Brain microvascular endothelial cell (primary cell): ENCODE results near the gene ATP9B.

Experiments
- DNase-seq: peaks from one replicate; pipeline ENCODE4 v3.0.0-alpha.2; 2020
- H3K27ac ChIP-seq: fragments of 250-450 bp; sonication (Bioruptor Pico); 2 replicates; pipeline ENCODE4 v1.5.1; 2020; ENCODE audit warnings: mild to moderate bottlenecking, moderate library complexity
- H3K27me3 ChIP-seq: fragments of 250-450 bp; sonication (Bioruptor Pico); replicated peaks from 2 replicates; pipeline ENCODE4 v1.5.1; 2020; ENCODE audit warnings: mild to moderate bottlenecking
- H3K36me3 ChIP-seq: fragments of 250-450 bp; sonication (Bioruptor Pico); replicated peaks from 2 replicates; pipeline ENCODE4 v1.5.1; 2020; ENCODE audit warnings: mild to moderate bottlenecking
- H3K4me3 ChIP-seq: 2 replicates; pipeline ENCODE4 v1.5.1; 2011; ENCODE audit warnings: low read depth, mild to moderate bottlenecking, control low read depth, low read length, moderate library complexity
- in situ Hi-C: cut with HindIII; loops from 2 replicates; pipeline ENCODE4 v1.10.0; 2017; ENCODE audit warnings: low sequenced_read_pairs, low pct_ligation_motif_present
- TF ChIP-seq, protein P1 (sequence below): IDR thresholded peaks from 2 replicates; pipeline ENCODE4 v1.5.1; 2011; ENCODE audit warnings: low read depth, mild to moderate bottlenecking, moderate library complexity, low read length, control low read depth, inconsistent platforms; ENCODE audit errors: missing control alignments

The ATP9B gene

DNA sequence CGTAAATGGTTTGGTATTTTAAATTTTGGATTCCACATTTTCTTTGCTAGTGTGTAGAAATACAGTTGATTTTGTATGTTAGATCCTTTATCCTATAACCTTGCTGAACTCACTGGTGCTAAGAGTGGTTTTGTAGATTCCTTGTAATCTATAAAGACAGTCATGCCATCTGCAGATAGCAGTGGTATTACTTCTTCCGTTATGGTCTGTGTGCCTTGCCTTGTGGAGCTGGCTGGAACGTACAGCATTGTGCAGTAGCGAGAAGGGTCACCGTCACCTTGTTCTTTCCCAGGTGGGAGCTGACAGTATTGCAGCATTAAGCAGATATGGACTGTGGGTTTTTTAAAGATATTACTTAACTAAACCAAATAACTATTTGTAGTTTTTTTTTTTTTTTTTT is 33.7 kb downstream of the ATP9B start:
- H3K36me3 ChIP-seq, result no peaks in the 10 kb centered on the region
- TF ChIP-seq, protein P1, sequence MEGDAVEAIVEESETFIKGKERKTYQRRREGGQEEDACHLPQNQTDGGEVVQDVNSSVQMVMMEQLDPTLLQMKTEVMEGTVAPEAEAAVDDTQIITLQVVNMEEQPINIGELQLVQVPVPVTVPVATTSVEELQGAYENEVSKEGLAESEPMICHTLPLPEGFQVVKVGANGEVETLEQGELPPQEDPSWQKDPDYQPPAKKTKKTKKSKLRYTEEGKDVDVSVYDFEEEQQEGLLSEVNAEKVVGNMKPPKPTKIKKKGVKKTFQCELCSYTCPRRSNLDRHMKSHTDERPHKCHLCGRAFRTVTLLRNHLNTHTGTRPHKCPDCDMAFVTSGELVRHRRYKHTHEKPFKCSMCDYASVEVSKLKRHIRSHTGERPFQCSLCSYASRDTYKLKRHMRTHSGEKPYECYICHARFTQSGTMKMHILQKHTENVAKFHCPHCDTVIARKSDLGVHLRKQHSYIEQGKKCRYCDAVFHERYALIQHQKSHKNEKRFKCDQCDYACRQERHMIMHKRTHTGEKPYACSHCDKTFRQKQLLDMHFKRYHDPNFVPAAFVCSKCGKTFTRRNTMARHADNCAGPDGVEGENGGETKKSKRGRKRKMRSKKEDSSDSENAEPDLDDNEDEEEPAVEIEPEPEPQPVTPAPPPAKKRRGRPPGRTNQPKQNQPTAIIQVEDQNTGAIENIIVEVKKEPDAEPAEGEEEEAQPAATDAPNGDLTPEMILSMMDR, result no peak
- in situ Hi-C loops, result no loop called here
- H3K4me3 ChIP-seq, result no peak overlapping the region
- no peak for DNase-seq
- H3K27ac ChIP-seq, result no peak overlapping the region
- H3K27me3 ChIP-seq, result no peaks in the 10 kb centered on the region

DNA sequence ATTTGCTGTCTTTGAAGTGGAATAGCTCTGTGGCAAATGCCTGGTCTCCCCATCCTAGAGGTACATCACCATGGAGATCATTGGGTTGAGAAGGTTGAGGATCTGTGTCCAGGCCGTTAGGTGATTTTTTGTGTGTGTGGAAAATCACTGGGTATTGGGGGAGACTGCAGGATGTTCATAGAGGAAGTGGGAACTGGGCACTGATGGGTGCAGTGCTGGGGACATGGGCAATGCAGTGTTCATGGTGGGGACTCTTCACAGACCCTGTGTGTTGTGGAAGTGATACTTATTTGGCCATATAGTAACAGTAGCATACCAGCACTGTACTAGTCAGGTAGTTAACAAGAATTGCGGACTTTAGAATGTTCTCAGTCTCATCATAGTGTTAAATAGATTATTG is 34.9 kb downstream of the ATP9B start:
- Histone ChIP-seq H3K36me3 (no peaks in the 10 kb centered on the region), H3K27ac (no peak overlapping the region), H3K4me3 (no peak overlapping the region), H3K27me3 (no peaks in the 10 kb centered on the region)
- TF ChIP-seq, protein P1, result no peak
- in situ Hi-C loops, result no loop called here
- DNase-seq, result no peak

DNA sequence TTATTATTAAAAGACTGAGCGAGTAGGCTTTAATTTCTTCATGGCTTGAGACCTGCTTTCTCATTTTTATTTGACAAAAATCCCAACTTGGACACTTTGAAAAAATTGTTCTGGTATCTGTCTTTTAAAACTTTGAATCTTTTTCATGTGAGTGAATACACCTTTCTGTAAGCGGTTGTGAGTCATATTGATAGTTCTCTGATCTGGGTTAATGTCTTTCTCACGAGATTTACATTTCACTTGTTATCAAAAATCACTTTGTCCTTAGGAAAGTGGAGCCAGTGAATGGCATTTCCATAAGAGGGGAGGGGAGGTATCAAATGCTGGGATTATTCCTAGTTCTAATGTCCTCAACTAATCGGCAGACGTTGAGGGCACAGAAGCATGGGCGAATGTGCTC is 36.3 kb downstream of the ATP9B start:
- TF ChIP-seq, protein P1, result no peak

DNA sequence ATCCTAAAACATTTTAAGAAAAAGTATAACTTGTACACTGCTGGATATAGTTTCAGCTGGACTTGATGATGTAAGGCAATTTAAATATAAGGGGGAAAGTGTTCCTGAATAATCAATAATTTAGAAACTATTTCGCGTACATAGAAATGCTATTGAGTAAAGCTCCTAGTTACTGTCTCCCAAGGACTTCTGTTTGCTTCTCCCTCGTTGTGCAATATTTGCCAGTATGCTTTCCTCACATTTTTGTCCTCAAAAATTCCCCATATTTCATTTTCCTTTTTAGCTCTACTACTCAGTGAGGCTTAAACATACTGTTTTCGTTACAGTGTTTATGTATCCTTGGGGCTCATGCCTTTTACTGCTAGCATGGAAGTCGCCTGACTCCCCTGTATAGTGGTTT is 36.9 kb downstream of the ATP9B start:
- H3K36me3 ChIP-seq, result no peaks in the 10 kb centered on the region
- TF ChIP-seq, protein P1, result no peak
- no peaks in the 10 kb centered on the region for H3K27me3 ChIP-seq
- no peak overlapping the region for H3K4me3 ChIP-seq
- DNase-seq, result no peak
- in situ Hi-C loops, result no loop called here
- H3K27ac ChIP-seq, result no peak overlapping the region

More for the DNA sequence above, 36.3 kb downstream of the ATP9B start:
- no peak for DNase-seq
- Histone ChIP-seq H3K36me3 (no peaks in the 10 kb centered on the region), H3K4me3 (no peak overlapping the region), H3K27me3 (no peaks in the 10 kb centered on the region), H3K27ac (no peak overlapping the region)
- in situ Hi-C loops, result no loop called here

DNA sequence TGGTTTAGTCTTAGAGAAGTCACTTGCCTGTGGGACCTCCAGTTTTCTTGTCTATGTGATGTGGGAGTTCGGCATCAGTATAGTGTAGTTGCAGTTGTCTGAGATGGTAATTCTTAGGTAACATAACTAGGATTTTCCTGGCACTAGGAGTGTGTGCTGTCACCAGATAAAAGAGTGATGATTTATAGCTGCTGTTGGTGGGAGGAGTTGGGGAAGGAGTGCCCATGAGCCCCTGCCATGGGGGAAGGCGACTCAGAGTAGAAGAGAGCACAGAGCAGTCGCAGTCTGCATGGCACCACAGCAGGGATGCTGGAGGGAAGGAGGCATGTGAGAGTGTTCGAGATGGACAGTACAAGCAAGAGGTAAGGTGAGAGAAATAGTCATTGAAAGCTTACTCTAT is 38.7 kb downstream of the ATP9B start:
- in situ Hi-C loops, result no loop called here
- Histone ChIP-seq H3K27me3 (no peaks in the 10 kb centered on the region), H3K4me3 (no peak overlapping the region), H3K36me3 (no peaks in the 10 kb centered on the region), H3K27ac (no peak overlapping the region)
- TF ChIP-seq, protein P1, result no peak
- no peak for DNase-seq

DNA sequence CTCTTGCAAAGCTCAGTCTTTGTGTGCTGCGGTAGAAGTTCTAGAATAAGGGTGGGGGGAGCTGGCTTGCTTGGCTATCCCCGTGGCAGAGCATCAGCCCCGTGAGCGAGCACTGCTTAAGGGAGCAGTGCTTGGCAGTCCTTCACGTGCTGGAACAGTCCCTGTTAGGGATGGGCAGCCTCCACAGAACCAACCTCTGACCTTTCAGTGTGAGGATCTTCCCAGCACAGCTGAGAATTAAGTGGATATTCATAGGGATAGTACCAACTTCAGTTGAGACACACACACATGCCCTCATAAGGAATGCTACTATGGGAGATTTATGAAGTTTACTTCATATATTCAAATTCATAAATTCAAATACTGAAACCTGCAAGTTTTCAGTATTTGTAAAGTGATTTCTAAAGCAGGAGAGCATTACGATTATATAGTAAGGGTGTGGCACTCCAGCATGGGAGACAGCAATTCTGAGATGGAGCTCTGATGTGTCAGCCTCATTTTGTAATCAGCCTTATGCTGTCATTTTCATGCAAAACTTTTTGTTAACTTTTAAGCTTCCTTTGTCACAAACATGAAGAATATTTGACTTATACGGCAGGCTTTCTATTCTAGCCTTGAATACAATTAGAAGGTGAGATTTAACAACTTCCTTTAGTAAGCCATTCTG is 39.5 kb downstream of the ATP9B start:
- Histone ChIP-seq H3K27ac (no peak overlapping the region), H3K36me3 (no peaks in the 10 kb centered on the region), H3K27me3 (no peaks in the 10 kb centered on the region), H3K4me3 (no peak overlapping the region)
- TF ChIP-seq, protein P1, result no peak
- in situ Hi-C loops, result no loop called here
- no peak for DNase-seq
